ENCODE results near the gene LRP1.

The LRP1 gene

DNA sequence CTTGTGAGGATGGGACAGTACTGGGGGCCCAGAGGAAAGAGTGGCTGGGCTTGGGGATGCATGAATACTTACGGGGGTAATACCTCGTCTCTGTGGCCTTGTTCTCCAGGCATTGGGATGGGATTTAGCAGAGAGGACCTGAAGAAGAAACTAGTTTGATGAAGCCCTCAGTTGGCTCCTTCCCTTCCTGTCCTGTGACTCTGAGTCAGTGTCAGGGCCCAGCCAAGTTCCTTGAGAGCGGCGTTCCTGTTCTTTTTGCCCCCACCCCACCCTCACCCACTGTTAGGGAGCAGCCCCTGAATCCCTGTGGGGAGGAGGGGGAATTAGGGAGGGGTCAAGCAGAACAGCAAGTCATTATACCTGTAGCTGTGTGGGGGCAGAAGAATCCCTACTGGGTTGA lies 24.4 kb downstream of the LRP1 start:
- H3K27ac ChIP-seq = peak overlapping the region; percentile 84 to 87
- TF ChIP-seq, protein P1, sequence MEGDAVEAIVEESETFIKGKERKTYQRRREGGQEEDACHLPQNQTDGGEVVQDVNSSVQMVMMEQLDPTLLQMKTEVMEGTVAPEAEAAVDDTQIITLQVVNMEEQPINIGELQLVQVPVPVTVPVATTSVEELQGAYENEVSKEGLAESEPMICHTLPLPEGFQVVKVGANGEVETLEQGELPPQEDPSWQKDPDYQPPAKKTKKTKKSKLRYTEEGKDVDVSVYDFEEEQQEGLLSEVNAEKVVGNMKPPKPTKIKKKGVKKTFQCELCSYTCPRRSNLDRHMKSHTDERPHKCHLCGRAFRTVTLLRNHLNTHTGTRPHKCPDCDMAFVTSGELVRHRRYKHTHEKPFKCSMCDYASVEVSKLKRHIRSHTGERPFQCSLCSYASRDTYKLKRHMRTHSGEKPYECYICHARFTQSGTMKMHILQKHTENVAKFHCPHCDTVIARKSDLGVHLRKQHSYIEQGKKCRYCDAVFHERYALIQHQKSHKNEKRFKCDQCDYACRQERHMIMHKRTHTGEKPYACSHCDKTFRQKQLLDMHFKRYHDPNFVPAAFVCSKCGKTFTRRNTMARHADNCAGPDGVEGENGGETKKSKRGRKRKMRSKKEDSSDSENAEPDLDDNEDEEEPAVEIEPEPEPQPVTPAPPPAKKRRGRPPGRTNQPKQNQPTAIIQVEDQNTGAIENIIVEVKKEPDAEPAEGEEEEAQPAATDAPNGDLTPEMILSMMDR (IDR thresholded peaks at IDR 0.05) = no peak
- no peak for DNase-seq (ENCODE audit: low spot score)
- peak overlapping the region; percentile 33 for H3K4me3 ChIP-seq

DNA sequence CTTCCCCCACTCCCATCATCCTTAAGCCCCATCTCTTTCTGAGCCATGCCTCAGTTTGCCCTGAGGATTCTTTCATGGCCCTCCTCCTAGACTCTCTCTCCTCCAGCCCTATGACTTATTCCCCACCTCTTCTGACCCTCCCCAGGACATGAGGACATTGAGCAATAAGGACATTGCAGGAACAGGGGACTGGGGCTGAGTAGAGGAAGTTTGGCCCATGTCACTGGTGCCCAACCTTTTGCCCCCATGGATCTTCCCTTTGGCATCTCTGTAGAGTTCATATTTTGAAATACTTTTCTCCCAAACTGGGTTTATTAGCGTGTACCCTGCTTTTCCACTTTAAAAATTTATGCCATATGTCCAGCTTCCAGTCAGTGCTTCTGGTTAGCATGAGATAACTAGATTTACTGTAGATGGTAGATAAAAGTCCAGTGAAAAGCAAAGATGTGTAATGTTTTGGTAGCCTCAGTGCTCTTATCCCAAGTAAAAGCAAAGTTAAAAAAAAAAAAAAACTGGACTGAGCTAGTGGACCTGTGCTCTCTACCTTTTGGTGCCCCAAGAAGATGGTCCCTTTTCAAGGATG lies 25.2 kb downstream of the LRP1 start:
- TF ChIP-seq, protein P1 (IDR thresholded peaks at IDR 0.05) = no peak
- DNase-seq (ENCODE audit: low spot score) = no peak
- H3K27ac ChIP-seq = peak overlapping the region; percentile 84 to 87
- peak overlapping the region; percentile 12 for H3K4me3 ChIP-seq

DNA sequence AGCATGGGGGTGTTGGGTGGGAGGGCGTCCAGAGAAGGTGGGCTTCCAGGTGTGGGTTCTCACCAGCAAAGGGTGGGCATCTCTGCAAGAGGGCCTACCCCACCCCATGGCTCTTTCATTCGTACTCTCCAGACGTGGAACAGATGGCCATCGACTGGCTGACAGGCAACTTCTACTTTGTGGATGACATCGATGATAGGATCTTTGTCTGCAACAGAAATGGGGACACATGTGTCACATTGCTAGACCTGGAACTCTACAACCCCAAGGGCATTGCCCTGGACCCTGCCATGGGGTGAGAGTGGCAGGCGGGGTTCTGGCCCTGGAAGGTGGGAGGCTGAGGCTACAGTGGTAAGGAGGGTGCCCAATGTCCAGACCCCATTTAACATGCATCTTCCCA lies 25.8 kb downstream of the LRP1 start:
- Histone ChIP-seq H3K4me3 (no peak overlapping the region), H3K27ac (peak overlapping the region; percentile 84 to 87)
- TF ChIP-seq, protein P1 (IDR thresholded peaks at IDR 0.05) = no peak
- DNase-seq (ENCODE audit: low spot score) = no peak

DNA sequence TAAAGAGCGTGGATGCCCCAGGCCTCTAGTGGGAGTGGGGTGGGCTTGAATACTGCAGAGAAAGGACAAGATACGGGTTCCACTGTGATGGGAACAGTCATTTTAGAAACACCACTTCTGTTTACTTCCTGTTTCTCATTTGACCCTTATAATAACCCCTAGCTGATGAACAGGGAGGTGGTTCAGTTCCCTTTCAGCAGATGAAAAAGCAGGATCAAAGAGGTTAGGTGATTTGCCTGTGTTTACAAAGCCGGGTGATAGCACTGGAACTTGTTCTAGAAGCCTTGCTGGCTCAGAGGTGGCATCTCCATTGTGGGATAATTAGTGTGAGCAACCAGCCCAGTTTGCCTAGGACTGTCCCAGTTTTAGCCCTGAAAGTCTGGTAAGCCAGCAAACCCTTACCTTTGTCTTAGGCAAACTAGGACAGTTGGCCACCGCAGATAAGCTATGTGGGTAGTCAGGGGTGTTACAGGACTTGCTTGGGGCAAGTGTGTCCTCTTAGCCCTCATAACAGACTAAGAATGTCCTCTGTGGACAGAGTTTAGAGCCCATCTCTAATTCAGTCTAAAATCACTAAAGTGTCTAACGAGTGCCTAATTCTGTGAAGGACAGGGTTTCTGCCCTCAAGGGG lies 26.6 kb downstream of the LRP1 start:
- Histone ChIP-seq H3K27ac (peak overlapping the region in 1 of 2 donors; percentile 84), H3K4me3 (no peak overlapping the region)
- TF ChIP-seq, protein P1 (IDR thresholded peaks at IDR 0.05) = no peak
- no peak for DNase-seq (ENCODE audit: low spot score)

DNA sequence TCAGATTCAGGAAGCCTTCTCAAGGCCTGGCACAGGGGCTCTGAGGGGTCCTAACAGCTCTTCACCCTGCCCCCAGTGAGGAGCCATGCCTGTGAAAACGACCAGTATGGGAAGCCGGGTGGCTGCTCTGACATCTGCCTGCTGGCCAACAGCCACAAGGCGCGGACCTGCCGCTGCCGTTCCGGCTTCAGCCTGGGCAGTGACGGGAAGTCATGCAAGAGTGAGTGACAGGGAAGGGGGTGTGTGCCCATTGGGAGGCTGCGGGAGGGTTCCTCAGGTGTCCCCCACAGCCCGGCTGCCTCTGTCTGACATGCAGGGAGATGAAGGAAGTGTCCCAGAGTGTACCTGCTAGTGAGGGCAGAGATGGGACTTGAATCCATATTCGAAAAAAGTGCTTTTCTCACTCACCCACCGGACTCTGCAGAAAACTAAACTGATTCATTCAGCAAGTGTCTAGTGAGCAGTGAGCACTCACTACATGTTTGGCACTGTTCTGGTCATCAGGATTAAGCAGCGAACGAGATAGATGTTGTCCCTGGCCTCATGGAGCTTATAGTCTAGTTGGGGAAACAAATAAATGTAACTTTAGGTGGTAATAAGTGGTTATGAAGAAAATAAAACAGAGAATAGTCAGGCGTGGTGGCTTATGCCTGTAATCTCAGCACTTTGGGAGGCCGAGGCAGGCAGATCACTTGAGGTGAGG lies 28.6 kb downstream of the LRP1 start:
- DNase-seq (ENCODE audit: low spot score) = no peak
- H3K27ac ChIP-seq = peak overlapping the region in 1 of 2 donors; percentile 38

DNA sequence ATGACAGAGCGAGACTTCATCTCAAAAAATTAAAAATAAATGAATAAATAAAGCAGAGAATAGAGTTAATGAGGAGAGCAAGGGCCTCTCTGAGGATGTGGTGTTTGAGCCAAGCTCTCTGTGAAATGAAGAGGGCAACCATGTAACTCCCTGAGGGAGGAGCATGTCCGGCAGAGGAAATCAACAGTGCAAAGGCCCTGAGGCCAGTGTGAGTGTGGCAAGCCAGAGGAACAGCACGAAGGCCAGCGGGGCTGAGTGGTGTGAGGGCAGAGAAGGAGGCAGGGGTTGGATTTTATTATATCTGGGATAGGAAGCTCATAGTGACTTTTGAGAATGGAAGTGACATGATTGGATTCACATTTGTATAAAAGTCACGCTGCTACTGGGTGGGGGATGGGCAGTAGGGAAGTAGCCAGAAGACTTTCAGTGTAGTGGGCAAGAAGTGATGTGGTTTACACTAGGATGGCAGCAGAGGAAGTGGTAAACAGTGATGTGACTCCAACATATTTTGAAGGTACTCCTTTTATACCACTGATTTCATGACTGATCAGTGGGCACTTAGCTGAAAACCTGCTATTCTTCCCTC lies 29.4 kb downstream of the LRP1 start:
- TF ChIP-seq, protein P1 (IDR thresholded peaks at IDR 0.05) = no peak
- no peak for DNase-seq (ENCODE audit: low spot score)
- no peak overlapping the region for H3K4me3 ChIP-seq
- H3K27ac ChIP-seq = peak overlapping the region in 1 of 2 donors; percentile 80

More for the DNA sequence above, 28.6 kb downstream of the LRP1 start:
- H3K4me3 ChIP-seq = no peak overlapping the region
- TF ChIP-seq, protein P1 (IDR thresholded peaks at IDR 0.05) = no peak

All from coronary artery (tissue), 2 donors.